Stimulated activated CD8-positive, alpha-beta memory T cell treated with anti-CD3 and anti-CD28 coated beads, Interleukin-4, amount 100 ng/mL, for 4 hours (primary cell): ENCODE results near the gene SLC9A2.

Experiments
- DNase-seq, 2 donors: peaks; one replicate each; pipeline ENCODE4 v3.0.0-alpha.2; 2020; ENCODE audit warnings: low read depth in 2 of 2, low spot score in 1 of 2

The SLC9A2 gene

DNA sequence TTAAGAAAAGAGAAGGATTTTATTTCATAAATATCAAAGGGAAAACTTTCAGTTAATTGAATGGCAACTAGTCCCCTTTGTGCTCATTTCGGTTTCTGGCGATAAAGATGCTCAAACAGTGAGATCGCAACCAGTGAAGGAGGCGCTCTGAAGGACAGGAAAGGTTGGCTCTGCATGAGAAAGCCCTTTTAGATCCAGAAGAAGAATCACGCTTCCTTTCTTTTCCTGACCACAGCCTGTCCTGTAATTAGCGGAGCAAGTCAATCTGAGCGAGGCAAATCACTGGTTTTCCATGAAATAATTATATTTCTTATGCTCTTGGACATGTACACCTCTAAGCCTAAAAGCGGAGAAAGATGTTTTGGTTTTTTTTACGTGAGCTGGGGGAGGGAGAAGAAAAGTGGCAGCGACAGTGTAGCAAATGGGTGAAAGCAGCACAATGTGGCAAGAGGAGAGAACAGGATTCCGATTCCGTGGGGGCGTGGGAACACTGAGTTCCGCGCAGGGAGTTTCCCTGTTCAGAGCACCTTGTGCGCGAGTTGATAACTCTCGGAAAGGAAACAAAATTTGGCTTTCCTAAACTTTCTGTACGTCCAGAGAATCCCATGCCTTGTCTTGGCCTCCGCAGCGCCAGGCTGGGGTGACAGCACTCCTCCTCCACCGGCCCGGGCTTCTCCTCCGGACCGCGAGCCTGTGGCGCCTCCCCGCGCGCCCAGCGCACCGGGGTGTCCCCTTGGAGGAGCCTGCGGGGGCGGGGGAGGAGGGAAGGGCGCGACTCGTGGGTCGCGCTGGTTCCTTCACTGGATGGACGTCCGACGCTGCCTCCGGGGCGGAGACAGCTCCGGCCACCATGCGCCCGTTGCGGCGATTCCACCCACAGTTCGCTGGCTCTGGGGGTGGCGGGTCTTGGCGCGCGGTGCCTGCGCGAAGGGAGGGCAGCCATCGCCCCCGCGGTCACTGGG, 620 bp upstream of the SLC9A2 start:
- no peak for DNase-seq

DNA sequence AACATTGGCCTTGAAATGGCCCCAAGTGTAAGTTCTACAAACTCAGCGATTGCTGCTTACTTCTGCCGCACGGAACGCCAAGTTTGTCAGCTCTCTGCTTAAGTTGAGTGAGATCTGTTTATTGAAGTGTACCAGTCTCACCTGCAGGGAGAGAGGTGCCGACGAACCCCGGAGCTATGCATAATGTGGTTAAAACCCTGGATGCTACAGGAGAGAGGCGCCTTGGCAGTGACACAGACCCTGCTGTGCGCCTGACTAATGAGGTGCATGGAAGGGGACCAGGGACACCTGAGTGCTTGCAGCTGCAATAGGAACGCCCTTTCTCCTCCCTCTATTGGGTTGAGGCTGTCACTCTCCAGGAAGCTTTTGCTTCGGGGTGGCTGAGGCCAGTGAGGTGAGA, 979 bp downstream of the SLC9A2 start:
- no peak for DNase-seq

DNA sequence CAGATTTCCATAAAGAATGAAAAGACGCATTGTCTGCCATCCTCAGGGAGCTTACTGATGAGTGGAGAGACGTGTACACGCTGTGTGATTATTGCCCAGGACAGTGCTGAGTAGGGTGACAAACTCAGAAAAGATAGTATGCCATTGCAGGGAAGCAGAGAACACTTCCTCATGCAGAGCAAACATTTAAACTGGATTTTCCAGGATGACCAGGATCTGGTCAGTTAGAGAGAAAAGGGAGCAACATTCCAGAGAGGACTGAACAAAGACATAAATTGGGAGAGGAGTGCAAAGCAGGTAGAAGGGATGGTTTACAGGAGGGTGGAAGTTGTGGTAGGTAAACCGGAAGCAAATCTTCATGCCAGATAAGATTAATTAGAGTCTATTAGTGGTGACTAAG, 2.3 kb downstream of the SLC9A2 start:
- DNase-seq, result no peak

DNA sequence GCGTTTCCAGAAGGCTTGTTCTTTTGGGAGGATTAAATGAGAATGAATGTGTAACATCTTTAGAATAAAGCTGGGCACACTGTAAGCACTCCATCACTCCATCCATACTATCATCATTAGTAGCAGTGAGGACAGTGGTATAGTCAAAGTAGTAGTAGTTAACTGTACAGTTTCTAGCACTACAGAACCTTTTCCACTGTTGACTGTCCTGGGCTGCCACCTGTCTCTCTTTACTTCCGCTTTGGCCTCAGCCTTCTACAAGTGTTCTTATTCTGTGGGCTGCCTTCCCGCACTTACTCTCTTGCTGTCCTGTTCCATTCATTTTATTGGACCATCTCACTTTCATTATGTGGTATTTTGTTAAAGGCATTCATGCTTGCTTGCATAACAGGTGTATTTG, 3.3 kb downstream of the SLC9A2 start:
- DNase-seq, result no peak

DNA sequence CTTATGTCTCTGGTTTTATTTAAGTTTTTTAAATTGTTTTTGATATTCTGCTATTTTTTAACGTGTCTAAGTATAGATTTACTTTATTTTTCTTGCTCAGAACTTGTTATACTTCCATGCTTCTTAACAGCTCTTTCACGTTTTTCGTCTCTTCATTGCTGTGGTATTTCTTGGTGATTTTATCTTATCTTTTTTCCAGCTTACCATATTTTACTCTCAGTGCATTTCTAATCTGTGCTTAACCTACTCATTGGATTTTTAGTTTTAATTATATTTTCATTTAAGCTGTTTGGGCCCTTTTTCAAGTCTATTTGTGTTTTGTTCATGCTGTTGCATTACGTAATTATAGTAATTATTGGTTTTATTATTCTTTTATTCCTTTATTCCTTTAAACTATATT, 11.1 kb downstream of the SLC9A2 start:
- no peak for DNase-seq

DNA sequence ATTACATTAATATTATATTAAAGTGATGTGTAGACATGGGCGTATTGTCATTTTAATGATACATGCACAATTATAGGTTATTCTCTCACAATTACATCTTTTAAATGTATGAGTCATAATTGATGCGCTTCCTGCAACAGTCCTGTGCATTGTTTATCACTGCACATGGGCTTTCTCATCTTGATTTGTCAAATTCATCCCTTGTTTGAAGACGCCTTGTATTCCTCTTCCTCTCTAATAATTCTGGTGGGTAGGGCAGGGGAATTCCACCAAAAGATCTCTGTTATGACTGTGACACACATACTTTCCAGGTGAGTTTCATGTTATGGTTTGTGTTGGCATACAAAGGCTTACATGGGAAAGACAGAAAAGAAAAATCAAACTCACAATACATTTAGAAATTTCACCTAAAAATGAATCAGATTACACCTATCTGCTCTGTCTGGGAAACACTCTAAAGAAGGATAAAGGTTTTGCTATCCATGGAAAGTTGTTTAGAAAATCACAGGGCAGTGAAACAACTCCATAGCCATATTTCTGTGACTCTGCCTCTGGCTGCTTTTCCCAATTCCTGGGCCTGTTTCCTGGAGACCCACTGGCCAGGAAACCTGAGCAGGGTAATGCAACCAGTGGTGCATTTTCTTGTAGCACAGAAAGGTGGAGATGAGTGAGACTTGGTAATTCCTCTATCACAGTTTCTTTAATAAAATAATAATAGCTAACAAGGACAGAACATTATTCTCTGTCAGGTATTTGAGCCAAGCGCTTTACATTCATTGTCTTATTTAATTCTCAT, 13.2 kb downstream of the SLC9A2 start:
- DNase-seq, result no peak

DNA sequence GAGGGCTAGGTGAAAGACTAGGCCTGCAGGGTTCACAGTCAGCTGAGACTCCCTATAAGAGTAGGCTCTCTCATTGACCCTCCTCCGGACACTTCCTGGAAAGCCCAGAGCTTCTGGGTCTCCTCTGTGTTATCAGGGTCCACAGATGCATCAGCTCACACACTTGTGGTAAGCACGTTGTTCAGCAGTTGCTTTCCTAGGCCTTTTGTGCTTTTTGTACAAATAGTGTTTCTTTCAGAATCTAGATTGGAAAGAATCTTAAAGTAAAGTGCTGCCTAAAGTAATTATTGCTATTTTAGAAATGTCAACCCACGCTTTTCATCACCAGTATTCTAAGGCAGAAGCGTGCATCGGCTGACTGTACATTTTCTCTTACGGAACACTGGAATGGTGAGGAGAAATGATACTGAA, 15.5 kb downstream of the SLC9A2 start:
- no peak for DNase-seq

DNA sequence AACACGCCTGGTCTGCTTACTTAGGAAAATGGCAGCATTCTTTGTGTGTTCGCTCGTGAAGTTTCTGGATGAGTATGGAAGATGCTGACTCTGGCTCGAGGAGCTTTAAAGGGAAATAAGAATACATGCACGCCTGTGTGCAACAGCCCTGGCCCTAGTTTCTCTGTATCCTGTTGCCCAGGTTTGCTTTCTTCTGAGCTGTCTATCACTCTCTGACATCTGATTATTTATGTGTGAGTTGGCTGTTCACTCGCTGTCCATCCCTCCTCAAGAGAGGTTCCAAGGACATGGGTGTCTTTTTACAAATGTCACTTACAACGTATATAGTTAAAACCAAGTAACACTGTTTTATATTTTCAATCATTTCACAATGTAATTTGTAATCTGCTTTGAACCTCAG, 16.0 kb downstream of the SLC9A2 start:
- DNase-seq, result no peak

DNA sequence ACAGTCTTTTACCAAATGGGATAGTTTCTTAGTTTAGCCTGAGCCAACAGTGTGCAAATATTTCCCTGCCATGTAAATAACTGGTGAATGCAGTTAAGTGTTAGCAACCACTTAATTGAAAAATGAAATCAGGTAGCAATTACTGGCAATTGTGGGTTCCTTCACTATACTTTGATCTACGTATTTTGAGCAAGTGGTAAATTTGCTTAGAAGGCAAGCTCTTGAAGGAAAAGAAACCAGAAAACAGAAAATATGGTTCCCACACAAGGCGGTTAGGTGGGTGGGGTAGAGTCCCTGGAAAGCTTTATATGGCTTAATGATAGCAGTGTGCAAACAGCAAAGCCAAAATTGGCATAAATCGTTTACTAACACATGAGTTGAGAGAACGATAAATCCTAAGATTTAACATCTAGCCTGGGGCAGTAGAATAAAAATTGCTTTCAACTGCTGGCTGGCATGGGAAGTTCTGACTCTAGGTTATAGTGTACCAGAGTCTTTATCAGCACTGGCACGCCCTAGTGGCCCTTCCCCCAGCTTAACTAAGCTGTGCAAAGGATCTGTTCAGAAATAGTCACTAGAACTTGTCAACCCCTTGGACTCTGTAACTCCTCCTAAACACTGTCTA, 17.0 kb downstream of the SLC9A2 start:
- DNase-seq, result no peak

DNA sequence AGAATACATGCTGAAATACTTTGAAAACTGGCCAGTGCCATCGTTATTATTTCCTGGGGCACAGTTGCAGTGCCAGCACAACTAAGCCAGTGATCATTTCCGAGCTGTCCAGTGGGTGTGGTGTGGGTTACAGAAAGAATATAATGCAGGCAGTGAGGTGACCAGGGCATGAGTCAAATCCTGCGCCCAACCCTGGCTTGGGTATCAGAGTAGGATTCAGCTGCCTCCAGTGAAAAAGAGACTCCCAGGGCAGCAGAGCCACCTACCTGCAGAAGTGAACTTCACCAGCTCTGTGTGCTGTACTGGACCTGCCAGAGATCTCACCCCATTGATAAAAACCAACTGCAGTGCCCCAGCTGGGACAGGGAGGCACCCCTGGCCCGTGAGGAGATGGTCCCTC, 18.0 kb downstream of the SLC9A2 start:
- DNase-seq, result no peak

DNA sequence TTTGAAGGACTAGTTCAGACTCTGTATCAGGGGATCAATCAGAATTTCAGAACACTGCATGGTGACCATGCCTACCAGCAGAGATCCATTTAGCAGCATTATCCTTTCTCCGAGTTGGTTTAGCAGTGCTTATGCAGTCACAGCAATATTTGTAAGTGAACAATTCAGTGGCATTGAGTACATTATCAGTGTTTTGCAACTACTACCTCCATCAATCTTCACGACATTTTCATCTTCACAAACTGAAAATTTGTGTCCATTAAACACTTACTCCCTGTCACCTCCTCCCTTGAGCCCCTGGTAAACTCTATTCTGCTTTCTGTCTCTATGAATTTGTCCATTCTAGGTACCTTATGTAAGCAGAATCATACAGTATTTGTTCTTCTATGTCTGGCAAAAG, 20.1 kb downstream of the SLC9A2 start:
- DNase-seq, result no peak

DNA sequence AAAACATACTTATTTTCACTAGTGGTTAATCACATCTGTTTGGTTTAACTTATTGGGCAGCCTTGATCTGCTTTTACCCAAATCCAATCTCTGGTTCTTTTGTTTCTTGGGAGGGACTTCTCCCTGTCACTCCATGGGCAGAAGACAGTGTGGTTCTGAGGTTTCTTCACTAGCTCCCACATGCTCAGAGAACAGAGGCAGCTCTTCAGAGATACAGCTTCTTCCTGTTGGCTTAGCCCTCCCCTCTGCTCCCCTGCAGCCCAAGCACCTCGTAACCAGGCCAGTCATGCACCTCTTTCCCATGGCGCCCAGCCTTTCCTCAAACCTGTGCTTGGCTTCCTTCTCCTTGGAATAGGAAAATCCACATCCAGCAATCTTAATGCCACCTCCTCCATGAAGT, 32.8 kb downstream of the SLC9A2 start:
- DNase-seq, result no peak

DNA sequence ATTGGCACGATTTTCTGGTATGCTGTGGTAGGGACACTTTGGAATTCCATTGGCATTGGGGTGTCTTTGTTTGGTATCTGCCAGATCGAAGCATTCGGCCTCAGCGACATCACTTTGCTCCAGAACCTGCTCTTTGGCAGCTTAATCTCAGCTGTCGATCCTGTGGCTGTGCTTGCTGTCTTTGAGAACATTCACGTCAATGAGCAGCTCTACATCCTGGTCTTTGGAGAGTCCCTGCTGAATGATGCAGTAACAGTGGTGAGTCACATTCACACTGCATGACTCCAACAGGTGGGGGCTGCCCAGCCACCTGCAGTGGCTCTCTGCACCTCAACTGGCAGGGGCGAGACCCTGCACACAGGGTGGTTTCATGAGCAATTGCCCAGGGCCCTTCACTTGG, 38.4 kb downstream of the SLC9A2 start:
- DNase-seq, result peak in 1 of 2 donors; percentile 12

DNA sequence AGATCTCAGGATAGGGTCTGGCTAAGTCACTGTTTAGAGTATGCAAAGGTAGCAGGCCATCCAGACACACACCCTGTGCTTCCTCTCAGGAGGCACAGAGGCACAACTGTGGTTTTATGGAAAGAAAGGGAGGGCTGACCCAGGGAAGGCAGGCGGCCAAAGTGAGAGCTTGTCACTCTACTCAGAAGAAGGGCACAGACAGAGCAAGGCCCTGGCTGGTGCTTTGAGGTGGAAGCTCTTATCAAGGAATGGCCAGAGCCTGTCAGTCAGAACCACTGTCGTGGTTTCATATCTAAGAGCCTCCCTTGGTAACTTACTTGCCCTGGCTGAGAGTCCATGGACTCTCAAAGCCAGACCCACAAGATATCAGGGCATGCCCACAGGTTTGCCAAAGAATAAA, 40.7 kb downstream of the SLC9A2 start:
- no peak for DNase-seq

DNA sequence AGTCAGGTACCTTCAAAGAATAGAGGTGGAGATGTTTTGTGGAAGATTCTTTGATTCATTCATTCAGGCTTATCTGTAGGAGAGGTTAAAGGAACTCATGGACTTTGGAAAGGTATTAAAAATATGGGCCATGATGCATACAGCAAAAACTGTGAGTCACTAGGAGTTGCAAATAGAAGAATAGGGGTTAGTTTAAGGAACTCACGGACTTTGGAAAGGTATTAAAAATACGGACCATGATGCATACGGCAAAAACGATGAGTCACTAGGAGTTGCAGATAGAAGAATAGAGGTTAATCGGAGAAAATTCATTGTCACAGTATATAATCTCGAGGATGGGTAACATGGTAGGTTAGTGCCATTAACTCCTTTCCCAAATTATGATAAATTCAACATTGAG, 41.2 kb downstream of the SLC9A2 start:
- no peak for DNase-seq

DNA sequence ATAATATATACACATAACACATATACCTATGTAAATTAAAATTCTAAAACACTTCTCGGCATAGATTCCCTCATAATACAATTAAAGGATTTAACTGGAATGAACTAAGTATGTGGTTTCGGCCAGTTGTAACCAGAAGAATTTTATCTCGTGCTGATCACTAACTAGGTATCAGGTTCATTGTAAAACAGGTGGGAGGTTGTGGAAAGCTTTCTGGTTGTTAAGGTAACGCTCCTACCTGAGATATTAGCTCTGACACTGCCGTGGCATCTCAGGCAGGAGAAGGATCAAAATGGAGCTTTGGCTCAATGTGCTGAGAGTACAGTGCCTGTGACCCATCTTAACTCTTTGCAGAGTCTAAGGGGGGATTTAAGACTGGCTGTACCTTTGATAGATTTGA, 42.5 kb downstream of the SLC9A2 start:
- DNase-seq, result no peak

DNA sequence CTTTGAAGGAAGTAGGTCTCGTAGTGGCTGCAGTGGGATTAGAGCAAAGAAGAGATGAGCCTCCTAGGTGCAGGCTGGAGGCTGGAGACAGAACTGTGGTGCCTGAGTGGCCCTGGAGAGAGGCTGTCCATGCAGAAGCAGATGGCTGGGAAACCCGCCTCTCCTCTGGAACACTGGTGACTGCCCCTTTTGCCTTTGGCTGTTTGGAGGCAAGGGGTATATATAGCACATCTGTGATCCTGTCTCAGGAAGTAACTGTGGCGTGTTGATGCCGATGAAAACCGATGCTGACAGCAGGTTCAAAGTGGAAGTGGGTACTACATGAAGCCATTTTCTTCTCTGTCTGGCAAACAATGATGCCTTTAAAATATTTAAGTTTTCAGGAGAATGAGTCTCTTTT, 43.5 kb downstream of the SLC9A2 start:
- no peak for DNase-seq

DNA sequence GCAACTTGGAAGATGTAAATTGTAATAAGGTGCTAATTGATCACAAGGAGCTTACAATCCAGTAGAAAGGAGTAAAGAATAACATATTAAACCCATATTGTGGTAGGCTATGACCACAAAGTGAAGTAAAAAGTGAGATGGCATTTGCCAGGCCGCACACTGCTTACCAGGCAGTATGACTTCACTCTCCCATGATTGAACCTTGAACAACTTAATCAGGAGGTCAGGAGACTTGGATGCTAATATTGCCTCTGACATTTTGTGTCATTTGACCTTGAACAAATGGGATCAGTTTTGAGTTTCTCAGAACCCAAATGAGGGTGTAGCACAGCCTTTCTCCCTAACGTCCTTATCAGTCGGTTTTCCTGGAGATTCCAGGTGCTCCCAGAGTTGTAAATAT, 44.0 kb downstream of the SLC9A2 start:
- no peak for DNase-seq

DNA sequence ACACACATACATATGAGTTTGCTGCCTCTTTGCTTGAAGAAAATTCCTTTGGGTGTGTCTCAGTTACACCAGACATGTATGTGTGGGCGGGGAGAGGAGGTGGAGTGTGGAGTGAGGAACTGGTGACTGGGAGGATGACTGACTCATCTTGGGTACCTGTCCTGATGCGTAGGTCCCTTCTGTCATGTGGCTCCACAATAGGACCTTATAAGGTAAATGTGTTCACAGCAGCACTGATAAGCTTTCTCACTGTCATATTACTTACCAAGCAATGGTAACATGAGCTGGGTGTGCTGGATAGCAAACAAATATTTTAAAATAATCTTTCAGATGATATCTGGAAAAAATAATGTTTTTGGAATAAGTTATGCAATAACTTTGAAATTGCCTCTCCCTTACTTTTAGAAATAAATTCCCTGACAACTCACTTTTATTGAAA, 45.1 kb downstream of the SLC9A2 start:
- peak in 1 of 2 donors; percentile 28 for DNase-seq

DNA sequence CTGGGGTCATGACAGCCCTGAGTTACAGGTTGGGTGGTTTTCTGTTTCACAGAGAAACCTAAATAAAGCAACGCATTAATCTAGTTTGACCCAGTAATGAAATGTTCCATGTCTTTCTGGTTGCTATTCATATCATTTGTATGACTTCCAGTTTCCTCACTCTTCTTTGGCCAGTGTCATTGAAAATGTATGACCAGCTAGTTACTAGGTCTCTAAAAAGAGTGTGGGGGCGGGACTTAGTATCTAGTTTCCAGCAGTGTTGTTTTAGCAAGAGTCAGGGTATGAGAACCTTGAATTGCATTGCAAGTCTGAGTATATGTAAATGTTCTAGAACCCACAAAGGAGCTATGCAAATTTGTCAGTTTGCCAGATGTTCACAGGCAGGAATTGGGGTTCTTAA, 47.7 kb downstream of the SLC9A2 start:
- no peak for DNase-seq

DNA sequence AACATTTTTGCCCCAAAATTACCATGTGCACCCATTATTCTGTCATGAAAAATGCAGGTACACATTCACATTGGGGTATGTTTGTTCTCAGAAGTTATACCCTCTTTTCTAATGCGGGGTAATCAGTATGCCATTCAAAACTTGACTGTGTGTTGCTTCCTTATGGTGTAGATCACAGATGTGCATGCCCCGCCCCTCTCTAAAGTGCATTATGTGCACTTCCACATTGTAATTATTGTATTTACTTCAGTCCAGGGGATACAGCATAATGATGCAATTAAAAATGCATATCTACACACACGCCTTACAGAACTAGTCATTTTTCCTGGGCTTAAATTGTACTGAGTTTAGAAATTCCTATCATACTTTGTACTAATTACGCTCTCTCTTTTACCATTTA, 48.8 kb downstream of the SLC9A2 start:
- DNase-seq, result no peak

DNA sequence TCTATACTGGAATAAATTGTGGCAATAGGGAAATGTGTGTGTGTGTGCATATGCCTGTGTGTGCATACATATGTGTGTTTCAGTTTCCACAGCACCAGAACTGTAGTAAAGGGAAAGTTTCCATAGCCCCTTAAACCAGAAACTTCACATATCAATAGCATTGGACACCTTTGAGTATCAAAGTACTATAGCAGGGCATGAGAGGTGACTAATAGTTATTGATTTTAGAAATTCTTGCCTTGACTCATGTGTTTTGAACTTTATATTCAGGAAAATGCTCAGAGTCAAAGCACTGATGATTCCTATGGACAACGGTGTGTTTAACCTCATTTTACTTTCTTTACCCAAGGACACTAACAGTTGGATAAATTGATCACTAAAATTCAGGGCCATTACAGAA, 50.0 kb downstream of the SLC9A2 start:
- no peak for DNase-seq
